Stimulated activated CD8-positive, alpha-beta memory T cell treated with anti-CD3 and anti-CD28 coated beads, Interleukin-12 subunit alpha, Interleukin-12 subunit beta, amount 100 ng/mL, for 1 hour (primary cell): Measurements from ENCODE around the gene STAMBPL1.
A peak's percentile ranks its signal among the peaks of the same experiment; 100 is the strongest.
"Not testable (repeated sequence)": the region's sequence is repeated elsewhere in the genome, so short reads cannot be mapped to it uniquely, and the experiment has no call there.

ENCODE experiments used
- DNase-seq: peaks from one replicate; pipeline ENCODE4 v3.0.0-alpha.2; 2020; ENCODE audit warnings: low read depth

STAMBPL1 gene

GRCh38 chr10:88920986-88921593 is 41.0 kb downstream of the STAMBPL1 start:
- no peak for DNase-seq

GRCh38 chr10:88922041-88922440 is 42.0 kb downstream of the STAMBPL1 start:
- DNase-seq, result no peak

DNA sequence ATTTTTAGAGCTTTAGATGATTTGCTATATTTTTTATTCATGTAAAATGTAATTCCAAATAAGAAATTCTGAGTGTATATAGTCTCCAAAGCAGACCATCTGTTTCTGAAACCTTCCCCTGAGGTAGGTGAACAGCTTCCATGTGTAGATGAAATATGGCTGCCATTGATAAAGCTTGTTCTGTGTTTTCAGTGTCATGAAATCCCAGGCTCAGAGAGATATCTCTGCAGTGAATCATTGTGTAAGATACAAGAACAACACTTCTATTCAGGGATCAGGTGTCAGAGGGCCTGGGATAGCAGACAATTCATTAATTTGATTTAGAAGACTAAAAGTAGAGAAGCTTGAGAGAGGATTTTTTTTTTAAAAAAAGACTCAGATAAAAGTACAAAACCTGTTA is 43.5 kb downstream of the STAMBPL1 start:
- no peak for DNase-seq

DNA sequence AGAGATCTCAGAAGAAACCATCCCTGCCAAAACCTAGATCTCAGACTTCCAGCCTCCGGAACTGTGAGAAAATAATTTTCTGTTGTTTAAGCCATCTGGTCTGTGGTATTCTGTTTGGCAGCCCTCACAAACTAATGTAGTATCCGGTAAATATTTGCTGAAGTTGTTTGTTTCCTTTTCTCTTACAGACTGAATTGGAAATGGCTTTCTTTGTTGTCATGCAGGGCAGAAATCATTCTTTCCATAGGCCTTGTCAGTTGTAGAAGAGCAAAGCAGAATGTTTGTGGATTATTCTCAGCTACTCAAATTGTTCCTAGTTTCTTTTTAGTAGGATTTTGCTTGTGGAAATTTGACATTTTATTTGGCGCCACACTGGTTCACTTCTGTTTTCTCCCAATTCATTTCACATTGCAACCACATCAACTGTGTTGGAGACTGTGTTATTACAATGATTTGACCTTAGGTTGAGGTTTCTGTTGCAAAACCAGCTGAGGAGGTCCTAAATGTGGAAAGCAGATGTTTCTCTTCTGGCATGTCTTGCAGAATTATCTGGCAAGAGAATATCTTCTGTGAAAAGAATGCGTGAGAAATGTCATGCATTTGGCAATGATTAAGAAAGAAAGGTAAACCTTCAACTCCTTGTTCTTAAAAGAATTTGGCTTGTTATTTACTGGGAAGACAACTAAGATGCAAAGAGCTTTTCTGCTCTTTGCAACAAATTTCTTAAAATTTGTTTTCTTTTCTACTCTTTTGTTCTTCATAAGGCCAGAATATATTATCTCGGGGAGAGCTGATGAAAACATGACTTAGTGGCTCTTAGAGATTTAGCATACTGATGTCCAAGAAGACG is 46.7 kb downstream of the STAMBPL1 start:
- no peak for DNase-seq

DNA sequence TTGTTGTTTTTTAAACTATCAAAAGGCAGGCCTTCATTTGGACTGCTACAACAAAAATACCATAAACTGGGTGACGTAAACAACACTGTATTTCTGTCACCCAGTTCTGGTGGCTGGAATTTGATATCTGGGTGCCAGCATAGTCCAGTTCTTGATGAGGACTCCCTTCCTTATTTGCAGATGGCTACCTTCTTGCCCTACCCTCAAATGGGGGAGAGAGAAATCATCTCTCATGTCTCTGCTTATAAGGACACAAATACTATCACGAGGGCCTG is 47.3 kb downstream of the STAMBPL1 start:
- DNase-seq, result no peak

GRCh38 chr10:88928254-88928653 is 48.2 kb downstream of the STAMBPL1 start:
- DNase-seq, result no peak

GRCh38 chr10:88931548-88931947 is 51.5 kb downstream of the STAMBPL1 start:
- no peak for DNase-seq

- DNase-seq, result not testable (repeated sequence)
Observed at GRCh38 chr10:88932029-88932428, 52.0 kb downstream of the STAMBPL1 start.

GRCh38 chr10:88932539-88933256 is 52.7 kb downstream of the STAMBPL1 start:
- DNase-seq, result peak; percentile 27

DNA sequence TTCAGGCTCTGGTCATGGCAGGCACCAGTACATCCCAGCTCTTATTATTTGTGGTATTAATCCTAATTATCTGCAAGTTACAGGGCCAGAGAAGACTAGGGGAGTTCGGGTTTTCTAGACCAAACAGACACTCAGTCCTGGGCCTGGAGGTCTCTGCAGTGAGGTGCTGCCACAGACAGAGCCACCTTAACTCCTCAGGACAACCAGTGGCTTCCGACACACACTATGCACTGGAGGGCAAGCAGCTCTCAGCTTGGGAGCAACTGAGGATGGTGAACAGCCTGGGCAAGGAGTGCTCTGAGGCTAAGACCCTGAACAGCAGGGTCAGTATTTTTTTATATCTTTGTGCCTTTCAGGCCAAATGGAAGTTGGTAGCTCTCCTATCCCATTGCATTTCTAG is 53.5 kb downstream of the STAMBPL1 start:
- no peak for DNase-seq

DNA sequence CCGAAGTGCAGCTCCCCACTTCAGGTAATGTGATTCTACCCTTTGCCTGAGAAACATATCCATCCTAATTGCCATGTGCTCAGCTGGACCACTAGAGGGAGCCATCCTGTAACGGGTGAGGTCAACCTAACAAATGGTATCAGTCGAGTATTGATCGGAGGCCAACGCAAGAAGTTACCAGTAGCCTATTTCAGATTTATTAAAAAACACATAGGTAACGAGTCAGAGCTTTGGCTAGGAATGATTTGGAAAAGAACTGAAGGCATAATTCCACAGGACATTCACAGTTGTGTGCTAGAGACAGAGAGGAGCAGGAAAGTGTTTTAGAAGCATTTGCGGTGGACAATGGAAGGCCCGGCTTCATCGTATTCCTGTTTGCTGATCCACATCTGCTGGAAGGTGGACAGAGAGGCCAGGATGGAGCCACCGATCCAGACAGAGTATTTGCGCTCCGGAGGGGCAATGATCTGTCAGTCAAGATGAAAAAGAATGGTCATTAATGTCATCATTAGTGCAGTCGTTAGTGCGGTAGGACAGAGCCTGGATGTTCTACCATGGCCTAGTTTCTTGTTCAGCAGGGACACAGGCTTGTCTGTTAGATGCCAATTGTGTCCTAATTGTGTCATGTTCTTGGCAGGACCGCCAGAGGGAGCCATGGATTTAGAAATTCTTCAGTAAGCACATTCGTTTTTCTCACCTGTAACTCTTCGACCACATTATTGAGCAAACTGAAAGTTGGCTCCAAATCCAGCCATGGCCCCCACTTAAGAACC is 55.0 kb downstream of the STAMBPL1 start:
- peak; percentile 58 for DNase-seq

DNA sequence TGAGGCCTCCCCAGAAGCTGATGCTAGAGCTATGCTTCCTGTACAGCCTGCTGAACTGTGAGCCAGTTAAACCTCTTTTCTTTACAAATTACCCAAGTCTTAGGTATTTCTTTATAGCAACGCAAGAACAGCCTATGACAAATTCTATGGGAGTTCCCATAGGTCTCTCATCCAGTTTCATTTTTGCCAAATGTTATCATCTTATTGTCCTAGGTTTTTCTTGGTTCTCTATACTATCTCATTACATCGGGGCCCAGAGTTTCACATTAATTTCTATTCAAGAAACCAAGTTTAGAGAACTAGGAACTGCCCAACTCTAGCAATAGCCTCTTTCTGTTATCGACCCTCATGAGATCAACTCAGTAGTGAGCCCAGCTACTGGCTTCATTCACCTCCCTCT is 56.6 kb downstream of the STAMBPL1 start:
- DNase-seq, result no peak

DNA sequence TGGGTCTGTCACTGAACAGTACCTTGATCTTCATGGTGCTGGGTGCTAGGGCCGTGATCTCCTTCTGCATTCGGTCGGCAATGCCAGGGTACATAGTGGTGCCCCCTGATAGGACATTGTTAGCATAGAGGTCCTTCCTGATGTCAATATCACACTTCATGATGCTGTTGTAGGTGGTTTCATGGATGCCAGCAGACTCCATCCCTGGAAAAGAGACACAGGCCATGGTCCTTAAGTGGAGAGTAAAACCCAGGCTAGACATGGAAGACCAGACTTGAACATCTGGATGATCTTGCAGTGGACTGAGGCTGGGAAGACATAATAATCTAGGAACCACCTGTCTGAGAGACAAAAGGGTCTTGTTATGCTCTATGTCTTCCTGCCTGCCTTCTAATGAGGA is 58.0 kb downstream of the STAMBPL1 start:
- no peak for DNase-seq

DNA sequence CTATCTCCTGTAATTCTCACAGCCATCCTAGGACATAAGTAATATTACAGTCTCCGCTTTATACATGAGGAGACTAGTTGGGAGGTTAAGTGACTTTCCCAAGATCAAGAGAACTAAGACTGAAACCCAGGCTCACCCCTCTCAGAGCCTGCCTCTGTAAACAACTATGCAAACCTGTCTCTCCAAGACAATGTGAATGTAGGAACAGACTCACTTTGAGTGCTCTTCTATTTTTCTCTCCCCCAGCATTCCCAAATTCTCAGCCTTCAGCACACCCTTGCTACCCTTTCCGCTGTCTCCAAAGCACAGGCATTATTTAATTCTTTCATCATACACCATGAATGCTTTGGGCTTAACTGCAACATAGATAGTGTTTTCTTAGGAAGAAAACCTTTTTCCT is 58.9 kb downstream of the STAMBPL1 start:
- DNase-seq, result no peak

- DNase-seq, result no peak
Observed at GRCh38 chr10:88941026-88941425, 61.0 kb downstream of the STAMBPL1 start.

DNA sequence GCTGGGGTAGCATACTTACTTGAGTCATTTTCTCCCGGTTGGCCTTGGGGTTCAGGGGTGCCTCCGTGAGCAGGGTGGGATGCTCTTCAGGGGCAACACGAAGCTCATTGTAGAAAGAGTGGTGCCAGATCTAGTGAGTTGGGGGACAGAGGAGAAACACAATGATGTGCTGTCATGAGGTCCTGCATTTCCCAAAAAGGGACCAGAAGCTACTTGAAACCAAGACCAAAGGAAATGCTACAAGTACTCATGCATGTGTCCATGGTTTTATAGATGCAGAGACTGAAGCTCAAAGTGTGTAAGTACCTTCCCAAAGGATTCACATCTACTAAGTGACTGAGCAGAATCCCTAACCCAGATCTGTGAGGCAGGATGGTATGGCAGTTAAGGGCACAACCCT is 63.7 kb downstream of the STAMBPL1 start:
- no peak for DNase-seq

GRCh38 chr10:88944813-88945212 is 64.8 kb downstream of the STAMBPL1 start:
- DNase-seq, result no peak

GRCh38 chr10:88946200-88946599 is 66.2 kb downstream of the STAMBPL1 start:
- DNase-seq, result no peak

DNA sequence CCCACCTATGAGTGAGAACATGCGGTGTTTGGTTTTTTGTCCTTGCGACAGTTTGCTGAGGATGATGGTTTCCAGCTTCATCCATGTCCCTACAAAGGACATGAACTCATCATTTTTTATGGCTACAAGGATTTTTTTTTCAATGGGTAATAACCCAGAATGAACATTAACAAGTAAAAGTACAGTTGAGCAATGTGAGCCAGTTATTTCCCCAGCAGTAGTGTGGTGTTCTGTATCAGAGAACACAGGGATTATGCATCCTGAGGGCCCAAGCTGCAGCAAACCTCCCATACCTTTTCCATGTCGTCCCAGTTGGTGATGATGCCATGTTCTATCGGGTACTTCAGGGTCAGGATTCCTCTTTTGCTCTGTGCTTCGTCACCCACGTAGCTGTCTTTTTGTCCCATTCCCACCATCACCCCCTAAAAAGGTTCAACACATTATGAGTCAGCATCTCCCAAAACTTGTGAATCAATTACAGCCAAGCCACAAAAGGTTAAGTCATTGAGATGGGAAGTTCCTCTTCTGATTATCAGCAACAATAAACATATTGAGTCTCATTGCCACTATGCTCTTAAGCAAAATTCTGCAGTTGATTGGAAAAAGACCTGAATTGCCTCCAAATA is 67.0 kb downstream of the STAMBPL1 start:
- DNase-seq, result no peak

DNA sequence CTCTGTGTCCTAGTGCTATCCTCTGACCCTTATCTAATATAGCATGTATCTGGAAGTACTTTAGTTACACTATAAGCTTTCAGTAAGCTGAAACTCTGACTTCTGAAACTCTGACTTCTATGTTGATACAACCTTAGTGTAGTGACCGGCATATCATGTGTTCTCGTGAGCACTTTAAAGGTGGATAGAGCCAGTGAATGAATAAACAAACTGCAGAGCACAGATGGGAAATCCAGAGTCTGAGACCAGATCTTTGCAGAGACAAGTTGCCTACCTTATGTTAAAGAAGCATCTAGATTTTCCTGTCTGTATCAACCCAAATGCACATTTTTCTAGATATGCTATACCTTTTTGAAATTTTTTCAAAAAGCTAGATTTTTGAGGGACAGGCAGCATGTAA is 69.0 kb downstream of the STAMBPL1 start:
- DNase-seq, result no peak

GRCh38 chr10:88949912-88950837 is 70.1 kb downstream of the STAMBPL1 start:
- no peak for DNase-seq
